ENCODE data around the gene GMCL1. TPM values are rescaled to one million over a fixed set of nuclear protein-coding genes. Genes with fewer than 3 reads are reported as not detected.

Gene GMCL1
- total RNA-seq, 1 experiment from 2014 or later: 20.8 TPM

- no peaks in the 10 kb centered on the region for H3K36me3 ChIP-seq (ENCODE audit: insufficient read depth, low read length, poor library complexity, severe bottlenecking)
- TF ChIP-seq EZH2 (IDR thresholded peaks at IDR 0.05; ENCODE audit: borderline replicate concordance, low read depth, low read length, poor library complexity, severe bottlenecking): no peak
- no peak for TF ChIP-seq CTCF (conservative IDR thresholded peaks at IDR 0.05; ENCODE audit: low read depth, low read length)
- POLR2A ChIA-PET (ENCODE audit: low non-redundant PET): no interaction called here
- H3K27ac ChIP-seq (ENCODE audit: low read depth, low read length, poor library complexity, severe bottlenecking): no peak overlapping the region
- H3K9me3 ChIP-seq (ENCODE audit: low read depth, low read length, poor library complexity, severe bottlenecking): no peaks in the 10 kb centered on the region
- no peak overlapping the region for H3K4me3 ChIP-seq (ENCODE audit: low read depth, low read length, poor library complexity, severe bottlenecking)
- H3K4me1 ChIP-seq (ENCODE audit: insufficient read depth, low read length, poor library complexity, severe bottlenecking): peaks cover 6% of the 10 kb centered on the region
- no peaks in the 10 kb centered on the region for H3K27me3 ChIP-seq (replicated peaks; ENCODE audit: insufficient read depth, low read depth, low read length, poor library complexity)
- no TSS peak for BruUV-seq (replicated peaks)
- DNase-seq (ENCODE audit: low spot score): no peak
- intact Hi-C loops (cut with micrococcal nuclease; ENCODE audit: unreplicated experiment): loop anchor here (10.0 kb wide), 1 partner anchor 53 kb away; the partner anchor contains the start of gene ANXA4
- CTCF ChIA-PET: no interaction called here
Observed at GRCh38 chr2:69797836-69798289, 31.6 kb upstream of the GMCL1 start.

- H3K36me3 ChIP-seq (ENCODE audit: insufficient read depth, low read length, poor library complexity, severe bottlenecking): no peaks in the 10 kb centered on the region
- H3K4me3 ChIP-seq (ENCODE audit: low read depth, low read length, poor library complexity, severe bottlenecking): no peak overlapping the region
- no peak for TF ChIP-seq EZH2 (IDR thresholded peaks at IDR 0.05; ENCODE audit: borderline replicate concordance, low read depth, low read length, poor library complexity, severe bottlenecking)
- TF ChIP-seq CTCF (conservative IDR thresholded peaks at IDR 0.05; ENCODE audit: low read depth, low read length): no peak
- POLR2A ChIA-PET (ENCODE audit: low non-redundant PET): no interaction called here
- intact Hi-C loops (cut with micrococcal nuclease; ENCODE audit: unreplicated experiment): loop anchor here (10.0 kb wide), 1 partner anchor 54 kb away; the partner anchor contains the start of gene ANXA4
- no peaks in the 10 kb centered on the region for H3K9me3 ChIP-seq (ENCODE audit: low read depth, low read length, poor library complexity, severe bottlenecking)
- H3K27me3 ChIP-seq (replicated peaks; ENCODE audit: insufficient read depth, low read depth, low read length, poor library complexity): no peaks in the 10 kb centered on the region
- no TSS peak for BruUV-seq (replicated peaks)
- no peak overlapping the region for H3K27ac ChIP-seq (ENCODE audit: low read depth, low read length, poor library complexity, severe bottlenecking)
- CTCF ChIA-PET: no interaction called here
- DNase-seq (ENCODE audit: low spot score): peak; percentile 11
- peaks cover 6% of the 10 kb centered on the region for H3K4me1 ChIP-seq (ENCODE audit: insufficient read depth, low read length, poor library complexity, severe bottlenecking)
Observed at GRCh38 chr2:69798290-69798908, 31.1 kb upstream of the GMCL1 start.

GRCh38 chr2:69798909-69799526, 30.4 kb upstream of the GMCL1 start:
- intact Hi-C loops (cut with micrococcal nuclease; ENCODE audit: unreplicated experiment): loop anchor here (10.0 kb wide), 1 partner anchor 54 kb away; the partner anchor contains the start of gene ANXA4
- no peaks in the 10 kb centered on the region for H3K36me3 ChIP-seq (ENCODE audit: insufficient read depth, low read length, poor library complexity, severe bottlenecking)
- H3K27me3 ChIP-seq (replicated peaks; ENCODE audit: insufficient read depth, low read depth, low read length, poor library complexity): no peaks in the 10 kb centered on the region
- no peak overlapping the region for H3K4me3 ChIP-seq (ENCODE audit: low read depth, low read length, poor library complexity, severe bottlenecking)
- peaks cover 6% of the 10 kb centered on the region for H3K4me1 ChIP-seq (ENCODE audit: insufficient read depth, low read length, poor library complexity, severe bottlenecking)
- peak; percentile 21 for DNase-seq (ENCODE audit: low spot score)
- no TSS peak for BruUV-seq (replicated peaks)
- ChIA-PET CTCF (interaction anchor here (1.5 kb wide), 1 partner anchor 74 kb away, joined by 7 read pairs; no protein-coding TSS in a partner anchor), POLR2A (ENCODE audit: low non-redundant PET) (interaction anchor here (0.6 to 1.0 kb wide), 2 partner anchors 9 to 11 kb away, joined by 4 to 9 read pairs; no protein-coding TSS in a partner anchor)
- no peaks in the 10 kb centered on the region for H3K9me3 ChIP-seq (ENCODE audit: low read depth, low read length, poor library complexity, severe bottlenecking)
- TF ChIP-seq CTCF (conservative IDR thresholded peaks at IDR 0.05; ENCODE audit: low read depth, low read length) (no peak), EZH2 (IDR thresholded peaks at IDR 0.05; ENCODE audit: borderline replicate concordance, low read depth, low read length, poor library complexity, severe bottlenecking) (no peak)
- no peak overlapping the region for H3K27ac ChIP-seq (ENCODE audit: low read depth, low read length, poor library complexity, severe bottlenecking)
